GM10847 (cell line): ENCODE data around the gene DRGX.

Source experiments
- POLR2A ChIP-seq: IDR thresholded peaks from 2 replicates; pipeline ENCODE4 v1.6.1; 2011; ENCODE audit not compliant: insufficient read length; ENCODE audit errors: extremely low read depth

Gene DRGX

DNA sequence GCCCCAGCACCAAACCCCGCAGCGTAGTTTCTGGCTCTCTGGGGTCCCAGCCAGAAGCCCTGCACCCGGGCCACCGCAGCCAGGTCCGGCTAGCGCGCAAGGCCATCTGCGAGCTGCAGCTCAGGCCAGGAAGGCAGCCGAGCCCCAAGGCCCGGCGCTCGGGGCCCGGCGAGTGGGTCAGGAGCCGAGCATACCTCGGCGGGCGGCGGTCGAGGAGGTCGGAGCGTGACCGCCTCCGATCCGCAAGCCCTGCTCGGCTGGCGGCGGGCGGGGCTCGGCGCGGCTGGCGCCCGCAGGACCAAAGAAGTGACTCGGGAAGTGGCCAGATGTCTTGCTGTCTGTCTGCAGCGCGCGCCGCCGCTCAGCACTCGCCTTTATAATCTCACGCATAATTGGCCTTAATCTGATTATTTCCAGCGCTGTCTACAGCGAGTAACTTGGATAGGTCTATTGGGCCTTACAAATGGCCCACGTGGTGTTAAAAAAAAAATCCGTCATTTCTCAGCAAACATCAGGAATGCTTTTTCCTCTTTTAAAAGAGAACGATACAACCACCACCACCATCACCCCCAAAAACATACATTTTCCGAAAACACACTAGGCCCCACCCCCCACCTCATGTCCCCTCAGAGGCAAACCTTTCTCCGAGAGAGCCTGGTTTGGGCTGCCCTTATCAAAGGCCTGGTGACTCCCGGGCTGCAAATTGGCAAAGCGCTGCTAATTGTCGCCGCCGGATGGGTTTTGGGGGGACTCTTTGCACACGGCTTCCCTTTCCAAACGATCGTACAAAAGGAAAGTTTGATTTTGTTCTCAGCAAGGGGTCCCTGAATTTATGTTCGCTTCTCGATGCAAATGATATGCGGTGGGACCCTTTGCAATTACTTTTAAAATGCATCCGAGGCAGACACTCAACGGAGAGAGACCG is at the start of gene DRGX:
TSS of gene DRGX (minus strand) at position 349 of the 925 bp plus-strand sequence. CDS start 649 bp downstream, outside the sequence.
- no peak for TF ChIP-seq POLR2A

DNA sequence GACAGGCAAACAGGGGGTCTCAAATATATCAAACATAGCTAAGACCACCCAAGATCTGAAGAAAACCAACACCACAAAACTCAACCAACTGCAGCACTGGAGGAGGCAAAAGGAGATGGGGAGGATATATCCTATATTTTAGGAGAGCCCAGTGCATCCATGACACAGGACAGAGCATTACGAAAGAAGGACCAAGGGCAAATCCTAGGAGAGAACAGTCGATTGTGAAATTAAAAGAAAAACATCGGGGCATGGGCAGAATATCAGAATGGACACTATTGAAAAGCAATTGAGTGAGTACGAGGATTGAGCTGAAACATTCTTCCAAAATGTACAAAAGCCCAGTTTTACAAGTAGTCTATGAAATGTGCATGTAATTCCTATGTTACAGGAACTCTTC is 48.5 kb upstream of the DRGX start:
- TF ChIP-seq POLR2A, result no peak

DNA sequence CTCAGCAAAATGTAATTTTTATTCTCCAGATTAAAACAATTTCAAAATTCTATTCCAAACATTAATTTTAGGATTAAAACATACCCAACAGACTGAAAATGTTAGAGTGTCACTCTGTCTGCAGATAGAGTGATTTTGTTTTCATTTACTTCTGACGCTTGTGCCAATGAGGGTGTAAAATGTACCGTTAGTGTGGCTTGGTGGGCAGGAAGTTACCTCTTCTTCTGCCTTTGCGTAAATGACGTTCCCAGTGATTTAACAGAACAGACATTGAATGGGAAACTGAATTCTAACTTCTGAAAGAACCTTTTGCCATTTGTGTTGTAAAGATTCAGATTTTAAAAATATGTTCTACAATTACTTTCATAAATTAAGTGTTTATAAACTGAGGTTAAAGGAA is 47.0 kb upstream of the DRGX start:
- TF ChIP-seq POLR2A, result no peak

DNA sequence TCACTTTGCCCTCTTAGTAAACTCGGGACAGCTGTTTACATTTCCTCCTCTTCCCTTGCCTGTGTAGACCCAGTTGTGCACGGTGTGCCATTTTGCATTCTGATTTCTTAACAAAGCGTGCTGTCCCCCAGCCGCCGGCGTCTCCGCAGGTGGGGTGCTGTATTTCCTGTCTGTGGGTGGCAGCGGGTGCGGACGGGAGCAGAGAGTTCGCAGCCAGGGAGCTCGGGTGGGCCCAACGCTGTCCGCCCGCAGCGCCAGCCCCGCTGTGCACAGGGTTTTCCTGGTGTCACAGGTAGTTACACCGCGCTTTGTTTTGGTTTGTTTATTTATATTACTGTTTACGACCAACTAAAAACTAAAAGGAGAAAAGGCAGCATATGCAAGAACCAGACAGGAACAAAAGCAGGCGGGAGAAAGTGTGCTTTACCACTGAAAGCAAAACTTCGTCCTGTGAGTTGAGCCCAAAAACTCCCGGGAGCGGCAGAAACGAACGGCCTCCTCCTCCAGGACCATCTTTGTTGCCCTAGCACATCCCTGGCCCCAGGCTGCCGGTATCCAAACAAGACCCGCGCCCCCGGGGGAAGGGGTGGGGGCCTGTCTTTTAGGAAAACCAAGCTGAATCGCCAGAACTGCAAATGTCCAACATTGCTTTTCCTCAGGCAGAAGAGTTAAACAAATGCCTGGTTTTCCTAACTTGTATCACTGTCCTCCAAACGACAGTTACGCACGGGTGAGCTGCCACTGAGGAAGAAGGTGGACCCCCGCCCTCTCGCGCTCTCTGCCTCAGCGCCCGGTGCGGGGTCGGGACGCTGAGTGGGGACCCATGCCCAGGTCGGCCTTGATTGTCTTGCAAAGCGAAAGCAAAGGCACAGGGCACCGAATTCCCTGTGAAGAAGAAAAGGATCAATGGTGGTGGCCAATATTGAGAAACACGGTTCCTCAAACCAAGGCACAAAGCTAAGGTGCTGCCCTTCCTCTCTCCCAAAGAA is 45.9 kb upstream of the DRGX start:
- TF ChIP-seq POLR2A, result no peak

DNA sequence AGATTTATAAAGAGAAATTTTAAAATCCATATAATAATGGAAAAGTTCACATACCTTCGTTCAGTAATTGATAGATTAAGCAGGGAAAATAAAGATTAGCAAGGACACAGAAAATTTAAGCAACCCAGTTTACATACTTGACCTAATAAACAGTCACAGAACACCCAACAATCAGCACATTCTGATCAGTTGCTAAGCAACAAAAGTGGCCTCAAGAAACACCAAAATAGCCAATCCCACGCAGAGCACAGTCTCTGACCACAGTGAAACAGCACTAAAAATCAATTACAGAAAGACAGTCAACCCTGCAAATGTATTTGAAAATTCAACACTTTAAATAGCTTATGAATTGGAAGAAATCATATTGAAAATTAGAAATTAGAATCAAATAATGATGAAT is 39.3 kb upstream of the DRGX start:
- TF ChIP-seq POLR2A, result no peak

DNA sequence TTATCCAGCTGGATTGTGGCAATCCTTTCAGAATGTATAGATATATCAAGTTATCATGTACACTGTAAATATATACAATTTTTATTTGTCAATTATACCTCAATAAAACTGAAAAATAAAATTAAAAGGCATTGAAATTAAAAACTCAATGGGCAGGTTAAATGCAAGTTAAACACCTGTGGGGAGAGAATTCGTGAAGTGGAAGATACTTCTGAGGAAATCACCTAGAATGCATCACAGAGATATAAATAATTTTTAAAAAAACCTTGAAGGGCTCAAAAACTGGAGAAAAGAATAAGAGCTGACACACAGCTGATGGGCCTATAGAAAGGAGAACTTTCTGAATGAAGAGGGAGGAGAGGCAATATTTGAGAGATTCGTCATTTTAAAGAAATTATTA is 37.2 kb upstream of the DRGX start:
- TF ChIP-seq POLR2A, result no peak

DNA sequence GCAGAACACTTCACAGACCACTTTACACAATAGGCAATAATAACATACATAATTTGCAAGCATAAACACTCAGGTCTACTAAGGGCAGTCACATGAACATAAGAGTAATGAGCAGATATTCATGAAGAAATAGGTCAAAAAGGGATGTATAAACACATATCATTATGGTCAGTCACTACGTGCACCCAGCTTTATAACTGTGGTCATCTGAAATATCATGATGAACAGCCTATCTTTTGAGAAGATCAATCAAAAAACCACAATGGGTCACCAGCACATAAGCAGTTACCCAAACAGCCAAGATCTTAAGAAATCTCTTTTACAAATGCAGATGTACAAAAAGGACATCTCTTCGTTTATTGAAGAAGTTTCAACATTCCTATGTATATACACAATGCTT is 35.5 kb upstream of the DRGX start:
- no peak for TF ChIP-seq POLR2A

DNA sequence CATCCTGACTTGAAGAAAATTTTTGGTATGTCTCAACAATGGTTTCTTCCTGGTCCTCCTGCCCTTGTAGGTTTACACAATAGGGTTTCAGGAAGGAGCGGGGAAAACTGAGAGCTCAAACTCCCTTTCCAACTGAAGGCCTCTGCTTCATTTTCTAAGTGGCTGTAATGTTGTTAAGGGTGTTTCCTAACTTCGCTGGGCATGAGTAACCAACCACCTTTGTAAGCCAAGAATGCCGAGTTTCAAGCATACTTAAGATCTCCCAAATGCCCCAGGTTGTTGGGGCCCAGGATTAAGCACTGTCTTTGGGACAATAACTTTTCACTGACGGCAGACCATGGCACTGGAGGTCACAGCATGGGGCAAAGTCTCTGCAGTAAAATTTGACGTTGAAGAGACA is 33.6 kb upstream of the DRGX start:
- no peak for TF ChIP-seq POLR2A

DNA sequence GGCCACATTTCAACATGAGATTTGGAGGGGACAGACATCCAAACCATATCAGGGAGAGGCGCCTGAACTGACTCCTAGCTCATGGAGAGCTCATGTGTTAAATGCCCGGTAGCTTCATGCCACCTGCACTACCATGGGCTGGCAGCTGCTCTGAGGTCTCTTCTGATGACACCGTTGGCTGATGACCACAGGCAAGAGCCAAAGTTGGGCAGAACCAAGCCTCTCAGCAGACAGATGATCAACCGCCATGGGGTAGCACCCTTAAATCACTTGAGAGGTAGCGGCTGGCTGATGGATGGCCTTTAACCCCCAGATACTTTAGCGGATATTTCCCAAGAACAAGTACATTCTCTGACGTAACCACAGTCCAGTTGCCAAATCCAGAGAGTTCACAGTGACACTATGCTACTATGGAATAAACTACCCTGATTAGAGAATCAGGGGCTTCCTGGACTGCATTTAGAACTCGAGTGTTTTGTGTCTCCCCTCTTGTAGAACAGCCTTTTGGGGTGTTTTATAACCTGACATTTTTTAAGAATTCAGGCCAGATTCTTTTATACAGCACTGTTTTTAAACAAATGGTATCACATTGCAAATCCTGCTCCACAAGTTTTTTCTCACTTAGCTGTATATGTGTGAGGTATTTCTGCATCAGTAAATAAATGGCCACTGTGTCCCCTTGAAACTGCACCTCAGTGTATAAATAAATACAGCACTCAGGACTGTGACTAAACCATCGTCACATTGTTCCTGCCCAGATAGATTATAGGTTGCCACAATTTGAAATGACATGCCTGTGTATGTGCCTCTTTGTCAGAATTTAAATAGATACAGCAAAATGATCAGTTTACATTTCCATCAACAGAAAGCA is 30.8 kb upstream of the DRGX start:
- no peak for TF ChIP-seq POLR2A

DNA sequence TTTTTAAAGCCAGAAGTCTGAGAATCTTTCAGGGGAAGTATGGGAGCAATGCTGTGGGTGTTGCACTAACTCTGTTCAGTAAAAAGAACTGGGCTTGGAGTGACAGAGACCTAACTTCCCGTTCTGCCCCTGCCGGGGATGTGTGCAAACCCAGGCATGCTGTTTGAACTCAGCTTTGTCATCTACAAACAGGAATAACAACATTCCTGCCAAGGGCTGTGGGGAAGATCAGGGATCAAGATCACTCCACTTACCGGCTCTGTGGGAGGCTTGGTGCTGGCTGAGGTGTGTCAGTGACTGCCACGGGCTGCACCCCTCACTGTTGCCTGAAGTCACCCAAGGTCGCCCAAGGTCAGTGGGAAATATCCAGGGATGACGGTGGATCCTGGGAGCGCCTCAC is 23.1 kb upstream of the DRGX start:
- TF ChIP-seq POLR2A, result no peak

DNA sequence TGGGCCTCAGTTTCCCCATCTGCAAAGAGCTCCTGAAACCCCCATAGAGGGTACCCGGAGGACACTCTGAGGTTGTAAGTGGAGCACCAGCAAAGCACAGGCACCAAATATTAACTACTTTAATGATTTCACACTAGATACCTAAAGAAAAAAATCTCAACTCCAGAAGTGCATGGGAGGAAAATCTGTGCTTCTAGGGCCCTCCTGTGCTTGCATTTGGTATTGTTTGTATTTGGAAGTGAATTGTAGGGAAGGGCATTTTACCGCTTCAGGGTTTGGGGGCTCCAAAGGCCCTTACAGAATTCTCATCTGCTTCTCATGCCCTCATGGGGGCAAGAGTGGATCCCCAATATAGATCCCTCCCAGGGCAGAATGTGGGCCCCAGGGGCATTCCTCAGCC is 22.4 kb upstream of the DRGX start:
- TF ChIP-seq POLR2A, result no peak

DNA sequence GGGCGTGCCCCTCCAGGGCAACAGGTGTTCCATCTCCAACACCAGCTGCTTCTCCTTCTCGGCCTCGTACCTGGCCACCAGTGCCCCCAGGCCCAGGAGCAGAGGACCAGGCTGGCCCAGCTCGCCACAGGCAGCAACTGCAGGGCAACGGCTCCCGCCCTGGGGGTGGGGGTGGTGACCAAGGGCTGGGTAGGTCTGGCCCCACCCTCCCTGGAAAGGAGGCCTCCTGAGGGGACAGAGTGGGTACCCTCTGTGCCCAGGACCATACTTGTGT is 22.1 kb upstream of the DRGX start:
- TF ChIP-seq POLR2A, result no peak

DNA sequence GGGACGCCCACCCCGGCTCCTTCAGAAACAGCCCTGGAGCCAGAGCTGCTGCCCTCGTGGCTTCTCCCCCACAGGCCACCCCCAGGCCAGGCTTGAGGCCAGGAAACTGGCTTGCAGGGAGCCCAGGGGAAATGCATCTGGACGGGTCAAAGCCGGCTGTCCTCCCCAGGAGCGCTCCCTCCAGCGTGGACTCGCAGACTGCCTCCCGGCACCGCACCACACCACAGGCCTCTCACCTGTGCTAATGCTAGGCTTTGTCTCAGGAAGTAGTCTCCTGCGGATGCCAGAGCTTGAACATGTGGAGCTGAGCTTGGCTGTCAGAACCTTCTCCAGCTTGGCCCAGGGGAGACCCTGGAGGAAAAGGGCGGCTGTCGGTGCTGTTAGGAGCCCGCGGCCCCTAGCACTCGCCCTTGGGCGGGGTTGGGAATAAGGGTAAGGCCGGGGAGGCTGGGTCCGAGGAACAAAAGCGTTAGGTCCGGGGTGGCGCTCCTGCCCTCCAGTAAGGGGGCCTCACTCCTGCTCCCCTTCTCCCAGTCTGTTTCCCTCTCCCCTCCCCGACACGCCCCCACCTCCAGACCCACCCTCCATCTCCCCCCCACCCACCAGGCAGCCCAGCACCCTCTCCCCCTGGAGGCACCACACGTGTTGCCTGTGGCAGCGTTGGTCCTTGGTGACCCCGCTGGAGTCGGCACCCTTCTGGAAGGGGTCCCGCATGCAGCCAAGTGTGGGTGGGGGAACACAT is 21.6 kb upstream of the DRGX start:
- no peak for TF ChIP-seq POLR2A

DNA sequence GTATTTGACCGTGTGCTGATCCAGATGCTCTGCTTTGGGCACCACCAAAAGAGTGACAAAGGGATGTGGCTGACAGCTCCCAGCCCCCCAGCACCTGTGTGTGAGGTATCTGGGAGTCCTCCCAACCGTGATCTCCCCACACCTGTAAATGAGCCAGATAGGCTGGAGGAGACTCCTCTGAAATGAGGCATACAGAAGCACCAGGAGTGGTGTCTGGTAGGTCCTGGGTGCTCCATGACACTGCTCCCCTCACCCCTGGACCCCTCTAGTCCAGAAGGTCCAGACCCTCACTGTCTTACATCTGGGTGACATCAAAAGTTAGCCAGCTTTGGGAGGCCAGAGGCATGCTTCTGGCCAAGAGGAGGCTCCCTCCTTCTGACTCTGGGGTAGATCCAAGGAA is 20.0 kb upstream of the DRGX start:
- TF ChIP-seq POLR2A, result no peak
